GM13977 (cell line): ENCODE results near the gene FBLIM1.

ENCODE experiments used
- DNase-seq: peaks from one replicate; pipeline ENCODE4 v3.0.0; 2012; ENCODE audit warnings: low spot score
- in situ Hi-C: fragments of 300-500 bp; cut with MboI; formaldehyde crosslinking; loops from one replicate; pipeline ENCODE4 v1.12.0; 2022; ENCODE audit warnings: low sequenced_read_pairs, low pct_unique_long_range_greater_than_20kb, mixed read lengths, inconsistent platforms; ENCODE audit not compliant: unreplicated experiment
- TF ChIP-seq, protein P1 (sequence below): IDR thresholded peaks from 2 replicates; pipeline ENCODE4 v1.5.1; 2012; ENCODE audit warnings: mild to moderate bottlenecking, control low read depth; ENCODE audit not compliant: insufficient read depth; ENCODE audit errors: extremely low read depth, missing control alignments

The FBLIM1 gene

DNA sequence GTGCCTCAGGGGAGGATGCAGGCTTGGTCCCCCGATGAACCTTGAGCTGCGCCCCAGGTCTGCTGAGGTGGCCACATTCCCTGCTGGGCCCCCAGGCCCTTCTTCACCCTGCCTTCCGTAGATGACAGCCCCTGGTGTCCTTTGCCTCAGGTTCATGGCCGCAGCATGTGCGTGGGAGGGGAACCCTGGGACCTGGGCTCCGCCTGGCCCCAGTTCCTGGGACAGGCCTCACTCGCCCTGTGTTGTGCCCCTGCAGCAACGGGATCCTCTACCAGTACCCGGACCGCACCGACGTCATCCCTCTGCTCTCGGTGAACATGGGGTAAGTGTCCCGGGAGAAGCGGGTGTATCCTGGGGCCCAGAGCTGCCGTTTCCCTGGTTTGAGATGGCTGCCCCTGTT lies 27.7 kb upstream of the FBLIM1 start:
- TF ChIP-seq, protein P1, sequence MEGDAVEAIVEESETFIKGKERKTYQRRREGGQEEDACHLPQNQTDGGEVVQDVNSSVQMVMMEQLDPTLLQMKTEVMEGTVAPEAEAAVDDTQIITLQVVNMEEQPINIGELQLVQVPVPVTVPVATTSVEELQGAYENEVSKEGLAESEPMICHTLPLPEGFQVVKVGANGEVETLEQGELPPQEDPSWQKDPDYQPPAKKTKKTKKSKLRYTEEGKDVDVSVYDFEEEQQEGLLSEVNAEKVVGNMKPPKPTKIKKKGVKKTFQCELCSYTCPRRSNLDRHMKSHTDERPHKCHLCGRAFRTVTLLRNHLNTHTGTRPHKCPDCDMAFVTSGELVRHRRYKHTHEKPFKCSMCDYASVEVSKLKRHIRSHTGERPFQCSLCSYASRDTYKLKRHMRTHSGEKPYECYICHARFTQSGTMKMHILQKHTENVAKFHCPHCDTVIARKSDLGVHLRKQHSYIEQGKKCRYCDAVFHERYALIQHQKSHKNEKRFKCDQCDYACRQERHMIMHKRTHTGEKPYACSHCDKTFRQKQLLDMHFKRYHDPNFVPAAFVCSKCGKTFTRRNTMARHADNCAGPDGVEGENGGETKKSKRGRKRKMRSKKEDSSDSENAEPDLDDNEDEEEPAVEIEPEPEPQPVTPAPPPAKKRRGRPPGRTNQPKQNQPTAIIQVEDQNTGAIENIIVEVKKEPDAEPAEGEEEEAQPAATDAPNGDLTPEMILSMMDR: no peak
- in situ Hi-C loops: no loop called here
- no peak for DNase-seq

DNA sequence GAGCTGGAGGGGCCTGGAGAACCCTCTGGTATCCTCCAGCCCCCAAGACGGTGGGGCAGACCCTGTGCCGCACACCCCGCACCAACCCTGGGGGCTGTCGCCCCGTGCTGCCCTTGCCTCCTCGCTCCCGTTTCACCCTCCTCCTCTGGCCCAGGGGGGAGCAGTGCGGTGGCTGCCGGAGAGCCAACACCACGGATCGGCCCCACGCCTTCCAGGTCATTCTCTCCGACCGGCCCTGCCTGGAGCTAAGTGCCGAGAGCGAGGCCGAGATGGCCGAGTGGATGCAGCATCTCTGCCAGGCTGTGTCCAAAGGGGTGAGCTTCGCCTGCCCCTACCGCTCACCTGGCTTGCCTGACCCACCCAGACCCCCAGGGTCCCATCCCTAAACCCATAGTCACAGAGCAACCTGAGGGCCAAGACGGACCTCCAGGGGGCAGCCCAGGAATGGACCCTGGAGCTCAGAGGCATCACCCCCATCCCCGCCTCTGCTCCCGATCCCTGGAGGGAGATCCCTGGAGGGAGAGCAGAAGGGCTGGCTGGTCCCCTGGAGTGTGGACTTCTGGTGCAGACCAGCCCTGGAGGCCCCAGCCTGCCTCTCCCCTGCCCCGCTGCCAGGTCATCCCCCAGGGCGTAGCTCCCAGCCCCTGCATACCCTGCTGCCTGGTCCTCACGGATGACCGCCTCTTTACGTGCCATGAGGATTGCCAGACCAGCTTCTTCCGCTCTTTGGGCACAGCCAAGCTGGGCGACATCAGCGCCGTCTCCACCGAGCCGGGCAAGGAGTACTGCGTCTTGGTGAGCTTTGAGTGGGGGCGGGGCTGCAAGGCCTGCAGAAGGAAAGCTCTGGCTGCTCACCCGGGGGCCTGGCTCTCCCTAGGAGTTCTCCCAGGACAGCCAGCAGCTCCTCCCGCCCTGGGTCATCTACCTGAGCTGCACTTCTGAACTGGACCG lies 26.6 kb upstream of the FBLIM1 start:
- in situ Hi-C loops: no loop called here
- TF ChIP-seq, protein P1: no peak
- no peak for DNase-seq

DNA sequence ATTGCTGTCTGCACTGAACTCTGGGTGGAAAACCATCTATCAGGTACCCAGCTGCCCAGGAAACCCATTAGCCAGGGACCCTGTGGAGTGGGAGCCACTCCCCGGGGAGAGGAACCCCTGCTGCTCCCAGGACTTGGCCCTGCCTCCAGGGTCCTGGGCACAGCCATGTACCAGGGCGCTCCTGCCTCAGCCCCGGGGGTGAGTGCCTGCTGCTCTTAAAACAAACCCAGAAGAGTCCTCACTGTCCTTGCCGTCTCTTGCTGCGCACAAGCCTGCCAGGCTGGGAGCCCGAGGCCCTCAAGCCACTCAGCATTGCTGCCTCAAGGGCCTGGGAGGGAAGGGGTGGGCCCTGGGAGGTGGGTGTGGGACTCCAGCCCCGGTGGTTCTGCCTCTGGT lies 25.9 kb upstream of the FBLIM1 start:
- in situ Hi-C loops: no loop called here
- TF ChIP-seq, protein P1: no peak
- DNase-seq: no peak

DNA sequence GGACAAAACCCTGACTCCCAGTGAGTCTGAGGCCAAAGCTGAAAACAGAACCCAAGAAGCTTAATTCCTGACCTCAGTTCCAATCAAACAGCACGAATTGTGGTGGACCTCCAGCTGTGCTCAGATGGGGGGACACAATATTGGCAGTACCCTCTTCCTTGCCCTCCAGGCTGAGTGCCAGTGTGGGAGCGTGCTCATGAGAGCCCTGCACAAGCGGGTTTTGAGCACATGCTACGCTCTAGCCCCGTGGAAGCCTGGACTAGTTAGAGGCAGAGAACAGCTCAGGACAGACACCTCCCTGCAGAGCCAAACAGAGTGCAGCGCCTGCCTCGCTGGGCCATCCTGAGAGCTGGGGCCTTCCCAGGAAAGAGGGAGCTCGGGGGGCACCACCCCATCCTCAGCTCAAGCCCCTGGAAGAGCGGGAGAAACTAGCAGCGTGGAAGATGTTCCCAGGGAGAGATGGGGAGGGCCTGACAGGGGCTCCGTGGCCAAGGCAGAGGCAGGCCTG lies 25.3 kb upstream of the FBLIM1 start:
- in situ Hi-C loops: no loop called here
- no peak for DNase-seq
- TF ChIP-seq, protein P1: no peak

DNA sequence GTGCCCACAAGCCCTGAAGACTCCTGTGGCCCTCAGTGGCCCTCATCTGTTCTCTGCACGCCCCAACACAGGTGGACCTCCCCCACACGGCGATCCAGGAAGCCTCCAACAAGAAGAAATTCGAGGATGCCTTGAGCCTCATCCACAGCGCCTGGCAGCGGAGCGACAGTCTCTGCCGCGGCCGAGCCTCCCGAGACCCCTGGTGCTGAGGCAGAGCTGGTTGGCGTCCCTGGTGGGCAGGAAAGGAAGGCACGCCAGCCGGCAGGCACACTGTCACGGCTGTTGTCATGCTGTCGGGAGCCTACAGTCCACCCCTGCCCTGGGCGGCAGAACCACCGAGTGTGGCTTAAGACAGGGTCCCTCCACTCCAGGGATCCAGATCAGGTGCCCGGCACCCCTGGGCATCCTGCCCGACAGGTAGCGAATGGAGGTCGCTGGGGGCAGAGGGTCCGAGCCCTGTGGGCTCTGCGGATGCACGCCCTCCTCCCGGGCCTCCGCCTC lies 24.8 kb upstream of the FBLIM1 start:
- DNase-seq: no peak
- TF ChIP-seq, protein P1: no peak
- in situ Hi-C loops: no loop called here

DNA sequence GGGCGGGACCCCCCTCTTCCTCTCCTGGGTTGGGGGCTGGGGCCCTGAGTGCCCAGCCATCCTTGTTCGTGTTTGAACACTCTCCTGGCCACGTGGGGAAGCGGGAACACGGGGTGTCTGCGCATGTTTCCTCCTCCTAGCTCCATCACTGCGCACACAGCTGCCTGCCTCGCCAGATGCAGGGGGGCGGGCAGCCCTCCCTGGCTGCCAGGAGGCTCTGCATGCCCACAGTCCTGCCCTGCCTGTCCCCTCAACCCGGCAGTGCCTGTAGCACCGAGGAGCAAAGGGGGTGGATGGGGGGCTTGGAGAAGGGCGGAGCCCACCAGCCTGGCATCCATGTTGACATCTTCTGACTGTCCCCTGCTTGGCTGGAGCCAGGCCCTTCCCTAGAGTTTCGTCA lies 24.3 kb upstream of the FBLIM1 start:
- DNase-seq: no peak
- in situ Hi-C loops: no loop called here
- TF ChIP-seq, protein P1: no peak
